ENCODE results near the gene APCDD1. TPM values are rescaled to one million over a fixed set of nuclear protein-coding genes. Genes with fewer than 3 reads are reported as not detected.

The APCDD1 gene
- total and polyA plus RNA-seq, 2 of the 13 experiments (the other 11 are each of a cell fraction or from before 2014, with no cell fraction given) = 2.1 to 8.6 TPM

DNA sequence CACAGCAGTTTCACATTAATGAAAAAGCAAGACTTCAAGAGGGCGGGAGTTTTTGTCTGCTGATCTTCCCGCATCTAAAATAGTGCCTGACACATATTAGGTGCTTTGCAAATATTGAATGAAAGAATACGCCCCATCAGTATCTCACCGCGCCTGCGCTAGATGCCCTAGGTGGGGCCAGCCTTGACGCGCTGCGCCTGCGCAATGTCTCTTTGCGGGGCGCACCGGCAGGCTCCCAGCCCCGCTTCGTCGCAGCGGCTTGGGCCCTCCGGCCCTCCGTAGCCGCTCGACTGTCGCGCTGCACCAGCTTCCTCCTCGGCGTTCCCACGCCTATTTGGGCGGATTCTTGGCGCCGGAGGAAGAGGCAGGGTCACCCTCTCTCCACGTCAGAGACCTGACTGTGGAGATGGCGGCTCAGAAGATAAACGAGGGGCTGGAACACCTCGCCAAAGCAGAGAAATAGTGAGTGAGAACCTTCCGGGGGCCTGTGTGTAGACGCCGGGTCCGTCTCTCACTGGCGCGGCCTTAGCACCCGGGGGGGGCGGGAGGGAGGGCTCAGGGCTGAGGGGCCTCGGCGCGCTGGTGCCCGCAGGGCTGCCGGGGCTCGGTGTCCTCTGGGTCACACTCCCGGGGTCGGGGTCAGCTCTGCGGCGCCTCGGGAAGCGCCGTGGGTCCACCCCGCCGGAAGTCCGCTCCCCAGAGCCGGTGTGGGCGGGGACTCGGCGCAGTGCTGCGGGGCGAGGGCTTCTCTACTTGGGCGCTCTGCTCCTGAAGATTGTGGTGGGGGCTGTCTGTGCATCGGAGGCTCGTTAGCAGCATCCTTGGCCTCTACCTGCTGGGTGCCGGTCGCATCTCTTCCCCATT is 71.5 kb downstream of the APCDD1 start, which contains the start of gene NAPG (continued):
- TF ChIP-seq, protein P1, sequence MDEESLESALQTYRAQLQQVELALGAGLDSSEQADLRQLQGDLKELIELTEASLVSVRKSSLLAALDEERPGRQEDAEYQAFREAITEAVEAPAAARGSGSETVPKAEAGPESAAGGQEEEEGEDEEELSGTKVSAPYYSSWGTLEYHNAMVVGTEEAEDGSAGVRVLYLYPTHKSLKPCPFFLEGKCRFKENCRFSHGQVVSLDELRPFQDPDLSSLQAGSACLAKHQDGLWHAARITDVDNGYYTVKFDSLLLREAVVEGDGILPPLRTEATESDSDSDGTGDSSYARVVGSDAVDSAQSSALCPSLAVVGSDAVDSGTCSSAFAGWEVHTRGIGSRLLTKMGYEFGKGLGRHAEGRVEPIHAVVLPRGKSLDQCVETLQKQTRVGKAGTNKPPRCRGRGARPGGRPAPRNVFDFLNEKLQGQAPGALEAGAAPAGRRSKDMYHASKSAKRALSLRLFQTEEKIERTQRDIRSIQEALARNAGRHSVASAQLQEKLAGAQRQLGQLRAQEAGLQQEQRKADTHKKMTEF (CRISPR knock-in tag; IDR thresholded peaks at IDR 0.05) = peak; percentile 40; the same call in 1 of the 2 replicates
- no peak for TF ChIP-seq ZNF12 (CRISPR knock-in tag; IDR thresholded peaks at IDR 0.05)
- peak; percentile 70; the same call in 1 of the 2 replicates for TF ChIP-seq FOXK1 (CRISPR knock-in tag; IDR thresholded peaks at IDR 0.05; ENCODE audit: borderline replicate concordance, low read depth)
- peak; percentile 86 for TF ChIP-seq ZZZ3 (CRISPR knock-in tag; IDR thresholded peaks at IDR 0.05; ENCODE audit: borderline replicate concordance)
- TF ChIP-seq SRSF9 (IDR thresholded peaks at IDR 0.05; ENCODE audit: borderline replicate concordance, insufficient read depth, low read depth, low read length, poor library complexity, severe bottlenecking) = no peak
- TF ChIP-seq CHCHD3 (CRISPR knock-in tag; IDR thresholded peaks at IDR 0.05) = no peak
- TF ChIP-seq KDM5A (IDR thresholded peaks at IDR 0.05; ENCODE audit: borderline replicate concordance, low read length) = peak; percentile 74; the same call in 1 of the 2 replicates
- no peak for TF ChIP-seq ZNF577 (CRISPR knock-in tag; IDR thresholded peaks at IDR 0.05; ENCODE audit: borderline replicate concordance, low read depth)
- TF ChIP-seq FOXP1 (IDR thresholded peaks at IDR 0.05) = no peak
- no peak for TF ChIP-seq FOXP1 (CRISPR knock-in tag; IDR thresholded peaks at IDR 0.05)
- TF ChIP-seq, protein P2, sequence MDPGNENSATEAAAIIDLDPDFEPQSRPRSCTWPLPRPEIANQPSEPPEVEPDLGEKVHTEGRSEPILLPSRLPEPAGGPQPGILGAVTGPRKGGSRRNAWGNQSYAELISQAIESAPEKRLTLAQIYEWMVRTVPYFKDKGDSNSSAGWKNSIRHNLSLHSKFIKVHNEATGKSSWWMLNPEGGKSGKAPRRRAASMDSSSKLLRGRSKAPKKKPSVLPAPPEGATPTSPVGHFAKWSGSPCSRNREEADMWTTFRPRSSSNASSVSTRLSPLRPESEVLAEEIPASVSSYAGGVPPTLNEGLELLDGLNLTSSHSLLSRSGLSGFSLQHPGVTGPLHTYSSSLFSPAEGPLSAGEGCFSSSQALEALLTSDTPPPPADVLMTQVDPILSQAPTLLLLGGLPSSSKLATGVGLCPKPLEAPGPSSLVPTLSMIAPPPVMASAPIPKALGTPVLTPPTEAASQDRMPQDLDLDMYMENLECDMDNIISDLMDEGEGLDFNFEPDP (CRISPR knock-in tag; conservative IDR thresholded peaks at IDR 0.05) = no peak
- no peak for TF ChIP-seq SNRNP70 (IDR thresholded peaks at IDR 0.05; ENCODE audit: low read depth, low read length)
- no peak for TF ChIP-seq ZBTB38 (CRISPR knock-in tag; IDR thresholded peaks at IDR 0.05)
- TF ChIP-seq, protein P3, sequence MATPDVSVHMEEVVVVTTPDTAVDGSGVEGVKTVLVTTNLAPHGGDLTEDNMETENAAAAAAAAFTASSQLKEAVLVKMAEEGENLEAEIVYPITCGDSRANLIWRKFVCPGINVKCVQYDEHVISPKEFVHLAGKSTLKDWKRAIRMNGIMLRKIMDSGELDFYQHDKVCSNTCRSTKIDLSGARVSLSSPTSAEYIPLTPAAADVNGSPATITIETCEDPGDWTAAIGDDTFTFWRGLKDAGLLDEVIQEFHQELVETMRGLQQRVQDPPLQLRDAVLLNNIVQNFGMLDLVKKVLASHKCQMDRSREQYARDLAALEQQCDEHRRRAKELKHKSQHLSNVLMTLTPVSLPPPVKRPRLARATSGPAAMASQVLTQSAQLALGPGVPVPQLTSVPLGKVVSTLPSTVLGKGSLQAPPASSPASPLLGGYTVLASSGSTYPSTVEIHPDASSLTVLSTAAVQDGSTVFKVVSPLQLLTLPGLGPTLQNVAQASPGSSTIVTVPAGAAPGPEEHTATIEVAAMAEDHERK (CRISPR knock-in tag; IDR thresholded peaks at IDR 0.05; ENCODE audit: low read depth) = 0 out of 2 replicates have a peak, but pooled peaks have one; percentile 51
- TF ChIP-seq, protein P4, sequence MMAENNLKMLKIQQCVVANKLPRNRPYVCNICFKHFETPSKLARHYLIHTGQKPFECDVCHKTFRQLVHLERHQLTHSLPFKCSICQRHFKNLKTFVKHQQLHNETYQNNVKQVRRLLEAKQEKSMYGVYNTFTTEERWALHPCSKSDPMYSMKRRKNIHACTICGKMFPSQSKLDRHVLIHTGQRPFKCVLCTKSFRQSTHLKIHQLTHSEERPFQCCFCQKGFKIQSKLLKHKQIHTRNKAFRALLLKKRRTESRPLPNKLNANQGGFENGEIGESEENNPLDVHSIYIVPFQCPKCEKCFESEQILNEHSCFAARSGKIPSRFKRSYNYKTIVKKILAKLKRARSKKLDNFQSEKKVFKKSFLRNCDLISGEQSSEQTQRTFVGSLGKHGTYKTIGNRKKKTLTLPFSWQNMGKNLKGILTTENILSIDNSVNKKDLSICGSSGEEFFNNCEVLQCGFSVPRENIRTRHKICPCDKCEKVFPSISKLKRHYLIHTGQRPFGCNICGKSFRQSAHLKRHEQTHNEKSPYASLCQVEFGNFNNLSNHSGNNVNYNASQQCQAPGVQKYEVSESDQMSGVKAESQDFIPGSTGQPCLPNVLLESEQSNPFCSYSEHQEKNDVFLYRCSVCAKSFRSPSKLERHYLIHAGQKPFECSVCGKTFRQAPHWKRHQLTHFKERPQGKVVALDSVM (CRISPR knock-in tag; IDR thresholded peaks at IDR 0.05) = no peak
- TF ChIP-seq KLF12 (CRISPR knock-in tag; IDR thresholded peaks at IDR 0.05; ENCODE audit: borderline replicate concordance) = peak; percentile 84; the same call in 1 of the 2 replicates
- no peak for TF ChIP-seq MAFG (CRISPR knock-in tag; IDR thresholded peaks at IDR 0.05)
- TF ChIP-seq, protein P5, sequence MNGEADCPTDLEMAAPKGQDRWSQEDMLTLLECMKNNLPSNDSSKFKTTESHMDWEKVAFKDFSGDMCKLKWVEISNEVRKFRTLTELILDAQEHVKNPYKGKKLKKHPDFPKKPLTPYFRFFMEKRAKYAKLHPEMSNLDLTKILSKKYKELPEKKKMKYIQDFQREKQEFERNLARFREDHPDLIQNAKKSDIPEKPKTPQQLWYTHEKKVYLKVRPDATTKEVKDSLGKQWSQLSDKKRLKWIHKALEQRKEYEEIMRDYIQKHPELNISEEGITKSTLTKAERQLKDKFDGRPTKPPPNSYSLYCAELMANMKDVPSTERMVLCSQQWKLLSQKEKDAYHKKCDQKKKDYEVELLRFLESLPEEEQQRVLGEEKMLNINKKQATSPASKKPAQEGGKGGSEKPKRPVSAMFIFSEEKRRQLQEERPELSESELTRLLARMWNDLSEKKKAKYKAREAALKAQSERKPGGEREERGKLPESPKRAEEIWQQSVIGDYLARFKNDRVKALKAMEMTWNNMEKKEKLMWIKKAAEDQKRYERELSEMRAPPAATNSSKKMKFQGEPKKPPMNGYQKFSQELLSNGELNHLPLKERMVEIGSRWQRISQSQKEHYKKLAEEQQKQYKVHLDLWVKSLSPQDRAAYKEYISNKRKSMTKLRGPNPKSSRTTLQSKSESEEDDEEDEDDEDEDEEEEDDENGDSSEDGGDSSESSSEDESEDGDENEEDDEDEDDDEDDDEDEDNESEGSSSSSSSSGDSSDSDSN (CRISPR knock-in tag; IDR thresholded peaks at IDR 0.05) = peak; percentile 47; the same call in 1 of the 2 replicates
- no peak for TF ChIP-seq RORA (CRISPR knock-in tag; IDR thresholded peaks at IDR 0.05)
- peak; percentile 90 for TF ChIP-seq KAT8 (CRISPR knock-in tag; IDR thresholded peaks at IDR 0.05)

Measured in HepG2 (cell line).